Epithelial cell of esophagus (primary cell): ENCODE results near the gene WBP1L.

Experiments used
- DNase-seq: peaks from one replicate; pipeline ENCODE4 v3.0.0; 2010; ENCODE audit warnings: low read depth
- H3K4me3 ChIP-seq: 2 replicates; pipeline ENCODE4 v1.5.1; 2011; ENCODE audit warnings: mild to moderate bottlenecking, low read length, control low read depth
- TF ChIP-seq, protein P1 (sequence below): IDR thresholded peaks from 2 replicates; pipeline ENCODE4 v1.5.1; 2011; ENCODE audit warnings: low read depth, mild to moderate bottlenecking, low read length, control low read depth, inconsistent platforms; ENCODE audit not compliant: insufficient read depth; ENCODE audit errors: missing control alignments

WBP1L gene

DNA sequence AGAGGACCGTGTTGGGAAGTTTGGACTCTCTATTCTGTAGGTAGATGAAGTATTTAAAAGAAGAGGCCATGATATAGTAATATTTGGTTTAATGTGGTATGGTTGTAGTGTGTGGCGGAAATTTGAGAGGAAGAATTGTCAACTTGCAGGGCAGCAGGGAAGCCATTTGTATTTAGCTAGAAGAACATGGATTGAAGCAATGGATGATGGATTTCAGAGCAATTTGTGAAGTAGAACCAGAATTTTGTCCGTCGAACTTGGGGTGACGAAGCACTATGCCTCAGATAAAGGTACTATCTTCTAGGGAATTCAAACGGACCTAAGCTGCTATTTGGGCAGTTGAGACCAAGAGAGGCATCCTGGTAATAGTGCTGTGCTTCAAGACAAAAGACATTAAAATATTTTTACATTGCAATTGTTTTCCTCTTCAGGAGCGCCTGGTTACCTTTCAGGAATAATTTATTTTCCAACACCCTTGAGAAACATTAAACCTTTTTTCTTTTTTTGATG is 615 bp upstream of the WBP1L start:
- peak overlapping the region; percentile 11 for H3K4me3 ChIP-seq
- TF ChIP-seq, protein P1, sequence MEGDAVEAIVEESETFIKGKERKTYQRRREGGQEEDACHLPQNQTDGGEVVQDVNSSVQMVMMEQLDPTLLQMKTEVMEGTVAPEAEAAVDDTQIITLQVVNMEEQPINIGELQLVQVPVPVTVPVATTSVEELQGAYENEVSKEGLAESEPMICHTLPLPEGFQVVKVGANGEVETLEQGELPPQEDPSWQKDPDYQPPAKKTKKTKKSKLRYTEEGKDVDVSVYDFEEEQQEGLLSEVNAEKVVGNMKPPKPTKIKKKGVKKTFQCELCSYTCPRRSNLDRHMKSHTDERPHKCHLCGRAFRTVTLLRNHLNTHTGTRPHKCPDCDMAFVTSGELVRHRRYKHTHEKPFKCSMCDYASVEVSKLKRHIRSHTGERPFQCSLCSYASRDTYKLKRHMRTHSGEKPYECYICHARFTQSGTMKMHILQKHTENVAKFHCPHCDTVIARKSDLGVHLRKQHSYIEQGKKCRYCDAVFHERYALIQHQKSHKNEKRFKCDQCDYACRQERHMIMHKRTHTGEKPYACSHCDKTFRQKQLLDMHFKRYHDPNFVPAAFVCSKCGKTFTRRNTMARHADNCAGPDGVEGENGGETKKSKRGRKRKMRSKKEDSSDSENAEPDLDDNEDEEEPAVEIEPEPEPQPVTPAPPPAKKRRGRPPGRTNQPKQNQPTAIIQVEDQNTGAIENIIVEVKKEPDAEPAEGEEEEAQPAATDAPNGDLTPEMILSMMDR: no peak
- DNase-seq: no peak

- TF ChIP-seq, protein P1: no peak
- DNase-seq: peak; percentile 21
- peak overlapping the region; percentile 99 for H3K4me3 ChIP-seq
Measured at GRCh38 chr10:102744374-102745051, 765 bp downstream of the WBP1L start.

- DNase-seq: no peak
- peak overlapping the region; percentile 99 for H3K4me3 ChIP-seq
- TF ChIP-seq, protein P1: no peak
Measured at GRCh38 chr10:102745157-102745556, 1.4 kb downstream of the WBP1L start.

DNA sequence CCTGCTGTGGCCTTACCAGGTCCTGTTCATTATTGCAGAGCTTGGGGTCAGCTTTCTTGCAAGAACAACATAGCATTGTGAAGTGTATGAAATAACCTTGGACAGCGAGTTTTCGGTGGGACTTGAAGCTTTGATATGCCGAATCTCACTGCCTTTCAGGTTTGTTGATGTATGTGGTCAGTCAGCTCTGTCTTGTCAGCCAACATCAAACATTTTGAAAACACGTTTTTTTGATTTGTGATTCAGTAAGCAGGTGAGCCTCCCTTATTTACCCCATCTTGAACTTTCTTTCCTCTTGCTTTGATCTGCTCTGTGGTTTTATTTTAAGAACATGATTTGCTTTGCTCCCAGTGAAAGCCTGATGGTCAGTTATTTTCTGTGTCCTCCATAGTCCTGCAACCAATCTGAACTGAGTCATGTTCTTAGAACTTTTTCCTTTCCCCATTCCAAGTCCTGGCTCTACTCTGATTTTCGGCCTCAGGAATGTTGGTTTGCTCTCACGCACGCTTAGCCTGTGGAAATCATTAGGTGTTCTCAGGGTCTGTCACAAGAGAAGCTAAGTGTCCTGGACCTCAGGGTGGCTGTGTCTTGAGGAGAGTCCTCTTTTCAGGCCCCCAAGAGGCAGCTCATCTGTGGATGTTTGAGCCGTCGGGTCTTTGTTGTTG is 8.7 kb downstream of the WBP1L start:
- H3K4me3 ChIP-seq: no peak overlapping the region
- TF ChIP-seq, protein P1: no peak
- no peak for DNase-seq

GRCh38 chr10:102752934-102753664 is 9.4 kb downstream of the WBP1L start:
- no peak overlapping the region for H3K4me3 ChIP-seq
- TF ChIP-seq, protein P1: peak; percentile 75
- peak; percentile 63 for DNase-seq

GRCh38 chr10:102753718-102754117 is 10.0 kb downstream of the WBP1L start:
- no peak for DNase-seq
- TF ChIP-seq, protein P1: no peak
- no peak overlapping the region for H3K4me3 ChIP-seq
